Muscle of arm (tissue), 12 donors: ENCODE measurements around the gene NHS. TPM values are rescaled to one million over a fixed set of nuclear protein-coding genes. Genes with fewer than 3 reads are reported as not detected.

ENCODE experiments used
- DNase-seq: peaks from one replicate; pipeline ENCODE4 v3.0.0-alpha.2; 2013
- polyA plus RNA-seq, 12 donors: library from polyadenylated mRNA; unstranded; fragments of 120-200 nt; gene quantifications; one replicate each; pipeline ENCODE4 v1.2.1, GENCODE V29; 2013; ENCODE audit not compliant: insufficient read length in 12 of 12

NHS gene
- polyA plus RNA-seq, 12 donors: 1.3 to 8.5 (median 2.1) TPM; not detected in 1

DNA sequence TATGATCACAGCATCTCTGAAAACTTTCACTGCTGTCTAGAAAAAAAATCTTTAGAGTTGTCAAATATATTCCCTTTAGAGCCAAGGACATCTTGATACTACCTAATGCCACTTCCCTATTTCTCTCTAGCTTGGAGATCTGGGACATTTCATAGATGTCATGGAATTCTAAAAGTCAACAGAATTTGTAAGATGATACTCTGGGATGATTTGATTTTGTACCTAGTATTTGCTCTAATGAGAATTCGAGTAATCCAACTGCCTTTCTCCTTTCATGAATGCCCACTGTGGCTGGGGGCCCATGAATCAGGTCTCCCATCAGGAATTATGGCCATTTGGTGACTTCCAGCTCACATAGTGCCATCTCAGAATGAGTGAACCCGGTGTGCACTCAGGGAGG is 73.2 kb downstream of the NHS start:
- no peak for DNase-seq

GRCh38 chrX:17449866-17450265 is 74.9 kb downstream of the NHS start:
- DNase-seq: no peak

GRCh38 chrX:17453788-17454187 is 78.8 kb downstream of the NHS start:
- DNase-seq: no peak

GRCh38 chrX:17456526-17456925 is 81.5 kb downstream of the NHS start:
- no peak for DNase-seq

DNA sequence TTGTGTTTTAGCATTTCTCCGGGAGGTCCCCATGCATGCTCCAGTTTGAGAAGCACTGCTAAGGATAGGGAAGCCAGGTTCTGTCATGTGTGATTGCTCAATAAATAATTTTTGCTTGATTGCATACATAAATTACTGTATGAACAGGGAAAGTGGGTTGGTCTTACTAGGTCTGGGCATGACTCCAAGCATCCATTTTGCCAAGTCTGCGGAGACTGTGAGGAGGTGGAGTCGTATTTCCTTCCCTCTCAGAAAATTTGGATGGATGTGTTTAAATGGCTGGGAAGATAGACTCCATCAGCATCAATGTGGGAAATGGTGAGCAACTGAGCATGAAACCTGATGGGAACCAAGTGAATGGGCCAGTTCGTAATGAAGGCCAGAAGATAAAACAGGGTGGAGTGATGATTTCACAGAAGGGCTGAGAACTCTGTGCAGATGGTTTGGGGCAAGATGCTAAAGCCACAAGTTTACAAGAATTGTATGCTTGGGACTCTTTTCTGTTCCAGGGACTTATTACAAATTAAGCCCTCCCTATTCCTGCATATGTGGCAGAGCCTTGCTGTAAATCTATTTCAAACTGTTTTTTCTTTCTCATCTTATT is 84.1 kb downstream of the NHS start:
- DNase-seq: peak; percentile 75

GRCh38 chrX:17459661-17460060 is 84.7 kb downstream of the NHS start:
- DNase-seq: no peak

GRCh38 chrX:17462881-17463280 is 87.9 kb downstream of the NHS start:
- DNase-seq: no peak

- DNase-seq: no peak
Measured at GRCh38 chrX:17464194-17464593, 89.2 kb downstream of the NHS start.

- no peak for DNase-seq
Measured at GRCh38 chrX:17465201-17465600, 90.2 kb downstream of the NHS start.

DNA sequence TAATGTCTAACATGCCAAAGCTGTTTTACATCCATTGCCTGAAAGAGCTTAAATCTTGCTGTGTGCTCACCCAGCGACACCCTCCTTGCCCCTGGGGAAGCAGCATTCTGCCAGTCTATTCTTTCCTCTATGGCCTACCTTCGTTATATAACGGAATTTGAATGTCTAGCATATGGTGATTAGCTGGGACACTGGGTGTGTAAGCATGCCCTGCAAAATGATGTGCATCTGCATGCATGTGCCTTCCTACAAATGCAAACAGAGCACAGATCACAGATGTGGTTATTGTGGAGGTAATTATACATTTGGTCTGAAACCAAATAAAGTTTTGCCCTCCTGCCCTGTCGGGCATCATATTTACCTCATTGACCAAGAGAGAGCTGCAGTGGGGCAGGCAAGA is 90.8 kb downstream of the NHS start:
- no peak for DNase-seq

DNA sequence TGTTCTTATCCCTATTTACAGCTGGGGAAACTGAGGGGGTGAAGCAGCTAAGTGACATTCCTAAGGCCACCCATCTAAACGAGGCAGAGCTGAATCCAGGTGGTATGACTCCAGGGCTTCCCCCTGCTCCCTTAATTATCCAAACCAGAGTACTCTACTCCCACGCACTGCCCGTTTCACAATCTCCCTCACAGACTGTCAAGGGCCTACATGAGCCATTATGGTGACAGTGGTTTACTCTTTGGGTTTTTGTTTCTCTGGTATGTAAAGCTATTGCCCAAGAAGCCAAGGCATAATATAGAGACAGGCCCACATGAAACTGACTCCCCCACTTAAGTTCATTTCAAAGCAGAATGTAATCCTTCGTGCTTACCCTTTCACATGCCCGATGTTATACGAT is 95.1 kb downstream of the NHS start:
- no peak for DNase-seq

- no peak for DNase-seq
Measured at GRCh38 chrX:17471121-17471520, 96.1 kb downstream of the NHS start.

- DNase-seq: no peak
Measured at GRCh38 chrX:17471861-17472260, 96.9 kb downstream of the NHS start.

DNA sequence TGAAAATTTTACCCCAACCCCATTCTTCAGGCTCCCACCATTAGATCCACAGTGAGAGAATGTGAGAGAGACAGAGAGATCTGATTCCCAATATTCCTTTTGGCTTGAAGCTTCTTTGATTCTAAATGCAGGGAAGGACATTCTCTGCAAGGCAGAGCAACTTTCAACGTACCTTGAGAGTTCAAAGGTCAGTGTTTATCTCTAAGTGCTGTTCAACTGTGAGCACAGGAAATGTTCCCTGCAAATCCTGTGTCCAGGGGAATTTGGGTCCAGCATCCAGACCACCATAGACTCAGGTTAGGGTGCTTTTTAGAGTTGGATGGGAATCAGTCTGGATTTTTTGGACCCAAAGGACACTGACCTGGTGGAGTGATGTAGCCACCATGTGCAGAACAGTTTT is 97.4 kb downstream of the NHS start:
- no peak for DNase-seq

DNA sequence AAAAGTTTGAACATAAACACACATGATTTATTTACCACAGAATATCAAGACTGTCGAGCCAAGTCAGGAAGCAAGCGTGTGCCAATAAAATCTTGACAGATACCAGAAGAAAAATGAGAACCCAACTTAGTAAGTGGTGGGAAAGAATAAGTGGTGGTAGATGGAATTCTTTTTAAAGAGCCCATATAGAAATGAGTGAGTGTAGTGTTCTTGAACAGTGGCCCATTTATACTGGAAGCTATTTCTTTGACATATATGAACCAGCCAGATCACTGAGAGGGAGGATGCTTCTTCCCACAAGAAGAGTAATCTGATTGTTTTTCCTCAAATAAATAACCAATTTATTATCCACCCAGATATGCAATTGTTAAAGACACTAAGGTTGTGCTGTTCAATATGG is 98.0 kb downstream of the NHS start:
- no peak for DNase-seq

- no peak for DNase-seq
Measured at GRCh38 chrX:17474892-17475291, 99.9 kb downstream of the NHS start.

DNA sequence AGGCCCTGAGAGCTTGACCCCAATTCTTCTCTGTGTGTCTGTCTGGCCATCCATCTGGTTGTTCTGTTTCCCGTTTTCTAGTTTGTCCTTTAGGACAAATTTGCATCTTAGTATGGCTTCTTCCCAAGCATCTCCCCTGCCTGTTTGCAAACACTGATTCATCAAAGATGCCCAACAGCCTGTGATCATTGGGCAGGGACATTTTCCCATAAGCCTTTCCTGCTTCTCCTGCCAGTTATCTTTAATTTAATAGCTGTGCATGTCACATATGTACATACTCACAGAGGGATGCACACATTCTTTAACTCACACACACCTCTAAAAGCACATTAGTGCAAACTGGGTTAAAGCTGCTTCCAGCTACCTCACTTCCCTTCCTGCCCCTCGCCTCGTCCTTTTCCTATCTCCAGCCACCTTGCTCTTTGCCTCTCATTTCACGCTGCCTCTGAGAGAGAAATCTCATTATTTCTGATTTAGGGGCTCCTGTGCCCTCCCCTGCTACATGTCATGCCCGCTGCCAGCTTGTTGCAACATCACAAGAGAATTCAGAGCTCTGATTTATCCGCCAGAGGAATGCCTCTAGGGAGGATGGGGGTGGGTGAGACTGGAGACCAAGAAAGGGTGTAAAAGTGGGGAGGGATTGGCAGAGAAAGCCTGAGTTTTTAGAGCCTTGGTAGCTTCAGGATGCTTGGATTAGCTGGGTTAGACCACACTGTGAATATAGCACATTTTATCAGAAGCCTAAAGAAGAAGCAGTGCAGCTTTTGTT is 100.6 kb downstream of the NHS start:
- no peak for DNase-seq

DNA sequence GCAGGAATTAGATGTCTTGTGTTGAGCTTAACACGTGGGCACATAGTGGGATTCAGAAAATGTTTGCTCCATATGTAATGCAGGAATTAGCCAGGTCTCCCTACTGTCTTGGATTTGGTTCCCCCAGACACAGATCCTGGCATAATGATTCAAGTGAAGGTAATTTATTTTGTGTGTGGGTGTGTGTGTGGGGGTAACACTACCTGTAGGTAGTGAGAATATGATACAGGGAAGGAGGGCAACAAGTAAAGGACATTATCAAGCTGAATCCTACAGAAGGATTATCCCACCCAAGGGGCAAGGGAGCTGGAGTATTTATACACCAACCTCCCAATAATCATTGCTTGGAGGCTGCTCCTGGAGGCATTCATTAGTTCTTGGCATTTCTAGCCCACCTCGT is 101.4 kb downstream of the NHS start:
- no peak for DNase-seq

- DNase-seq: no peak
Measured at GRCh38 chrX:17481086-17481485, 106.1 kb downstream of the NHS start.

- no peak for DNase-seq
Measured at GRCh38 chrX:17484592-17484991, 109.6 kb downstream of the NHS start.

- DNase-seq: no peak
Measured at GRCh38 chrX:17485391-17485790, 110.4 kb downstream of the NHS start.

GRCh38 chrX:17488036-17488435 is 113.0 kb downstream of the NHS start:
- DNase-seq: no peak

- DNase-seq: no peak
Measured at GRCh38 chrX:17494216-17494615, 119.2 kb downstream of the NHS start.

GRCh38 chrX:17495052-17495451 is 120.1 kb downstream of the NHS start:
- no peak for DNase-seq
